Measurements from ENCODE around the gene AFAP1. TPM values are rescaled to one million over a fixed set of nuclear protein-coding genes. Genes with fewer than 3 reads are reported as not detected.
A peak's percentile ranks its signal among the peaks of the same experiment; 100 is the strongest.

Gene AFAP1
- total RNA-seq, 2 donors from 2014 or later: 9.6 to 35.3 TPM

DNA sequence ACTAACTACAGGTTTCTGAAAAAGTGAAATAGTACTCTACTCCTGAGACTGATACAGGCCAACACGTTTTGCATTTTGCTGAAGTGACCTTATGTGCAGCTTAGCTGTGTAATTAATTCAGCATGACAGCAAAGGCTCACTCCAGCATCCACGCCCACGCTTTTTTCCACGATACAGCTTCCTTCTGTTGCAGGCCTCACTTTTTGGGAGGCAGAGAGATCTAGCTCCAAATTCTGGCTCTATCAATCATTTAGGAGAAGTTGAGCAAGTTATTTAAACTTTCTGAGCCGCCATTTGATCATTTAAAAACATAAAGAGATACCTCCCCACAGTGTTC, 160.3 kb downstream of the AFAP1 start:
- 71 to 77% methylated on average over 5 of the region's 5 CpGs for WGBS, 2 donors
- Histone ChIP-seq H3K27ac (no peak overlapping the region), H3K9me3 (no peaks in the 10 kb centered on the region), H3K27me3 (no peaks in the 10 kb centered on the region), H3K4me1 (no peaks in the 10 kb centered on the region), H3K4me3 (no peak overlapping the region), H3K36me3 (replicated peaks in 1 of 2; ENCODE audit: insufficient read depth in 1 of 2, low read depth in 2 of 2) (no peaks in the 10 kb centered on the region)
- DNase-seq: peak in 1 of 4 donors; percentile 26
- intact Hi-C loops (cut with DNase I): no loop called here
- no peak for ATAC-seq
- no peak for TF ChIP-seq POLR2A (IDR thresholded peaks at IDR 0.05)

DNA sequence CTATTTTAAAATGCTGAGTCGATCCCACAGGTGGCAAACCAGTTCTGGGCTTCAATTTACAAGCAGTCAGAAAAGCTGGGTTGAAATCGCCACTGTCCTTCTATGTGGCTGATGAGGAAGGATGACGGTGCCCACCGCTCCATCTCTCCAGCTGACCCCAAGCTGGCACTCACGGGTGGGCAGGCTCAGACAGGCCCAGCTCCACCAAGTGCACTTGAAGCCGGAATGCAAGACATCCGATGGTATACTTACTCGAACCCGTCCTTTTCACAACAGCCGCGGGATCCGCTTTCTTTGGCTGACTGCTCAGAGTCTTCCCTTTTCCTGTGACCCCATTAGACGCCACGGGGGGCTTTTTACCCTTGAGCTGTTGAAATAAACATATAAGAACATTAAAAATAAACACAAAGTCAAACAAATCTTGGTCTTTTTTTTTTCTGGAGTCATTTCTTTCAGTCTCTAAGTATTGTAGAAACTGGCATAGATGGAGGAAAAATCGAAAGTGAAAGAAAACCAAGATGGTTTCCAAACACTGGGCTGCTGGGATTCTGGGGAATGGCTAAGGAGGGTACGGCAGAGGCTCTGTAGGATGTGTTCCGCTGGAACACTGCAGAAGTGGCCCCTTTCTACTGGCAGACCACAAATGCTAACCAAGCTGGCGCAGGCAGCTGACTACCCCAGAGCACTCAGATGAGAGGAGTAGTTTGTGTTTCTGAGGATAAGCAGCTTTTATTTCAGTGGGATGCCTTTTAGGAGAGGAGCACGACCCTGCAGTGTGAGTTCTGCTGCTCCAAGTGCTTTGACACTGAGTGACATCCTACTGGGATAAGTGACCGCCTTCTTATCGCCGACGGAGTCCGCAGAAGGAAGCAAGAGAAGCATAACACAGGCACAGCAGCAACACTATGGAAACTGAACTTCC, 160.9 kb downstream of the AFAP1 start:
- no peak overlapping the region for H3K27ac ChIP-seq
- H3K4me3 ChIP-seq: no peak overlapping the region
- TF ChIP-seq, protein P1, sequence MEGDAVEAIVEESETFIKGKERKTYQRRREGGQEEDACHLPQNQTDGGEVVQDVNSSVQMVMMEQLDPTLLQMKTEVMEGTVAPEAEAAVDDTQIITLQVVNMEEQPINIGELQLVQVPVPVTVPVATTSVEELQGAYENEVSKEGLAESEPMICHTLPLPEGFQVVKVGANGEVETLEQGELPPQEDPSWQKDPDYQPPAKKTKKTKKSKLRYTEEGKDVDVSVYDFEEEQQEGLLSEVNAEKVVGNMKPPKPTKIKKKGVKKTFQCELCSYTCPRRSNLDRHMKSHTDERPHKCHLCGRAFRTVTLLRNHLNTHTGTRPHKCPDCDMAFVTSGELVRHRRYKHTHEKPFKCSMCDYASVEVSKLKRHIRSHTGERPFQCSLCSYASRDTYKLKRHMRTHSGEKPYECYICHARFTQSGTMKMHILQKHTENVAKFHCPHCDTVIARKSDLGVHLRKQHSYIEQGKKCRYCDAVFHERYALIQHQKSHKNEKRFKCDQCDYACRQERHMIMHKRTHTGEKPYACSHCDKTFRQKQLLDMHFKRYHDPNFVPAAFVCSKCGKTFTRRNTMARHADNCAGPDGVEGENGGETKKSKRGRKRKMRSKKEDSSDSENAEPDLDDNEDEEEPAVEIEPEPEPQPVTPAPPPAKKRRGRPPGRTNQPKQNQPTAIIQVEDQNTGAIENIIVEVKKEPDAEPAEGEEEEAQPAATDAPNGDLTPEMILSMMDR (IDR thresholded peaks at IDR 0.05): no peak
- TF ChIP-seq POLR2A (IDR thresholded peaks at IDR 0.05): no peak
- no peaks in the 10 kb centered on the region for H3K9me3 ChIP-seq
- H3K27me3 ChIP-seq: no peaks in the 10 kb centered on the region
- no peak for ATAC-seq
- H3K36me3 ChIP-seq (replicated peaks in 1 of 2; ENCODE audit: insufficient read depth in 1 of 2, low read depth in 2 of 2): no peaks in the 10 kb centered on the region
- 84 to 87% methylated on average over 24 of the region's 24 CpGs for WGBS, 2 donors
- no peak for DNase-seq
- intact Hi-C loops (cut with DNase I): no loop called here
- no peaks in the 10 kb centered on the region for H3K4me1 ChIP-seq

DNA sequence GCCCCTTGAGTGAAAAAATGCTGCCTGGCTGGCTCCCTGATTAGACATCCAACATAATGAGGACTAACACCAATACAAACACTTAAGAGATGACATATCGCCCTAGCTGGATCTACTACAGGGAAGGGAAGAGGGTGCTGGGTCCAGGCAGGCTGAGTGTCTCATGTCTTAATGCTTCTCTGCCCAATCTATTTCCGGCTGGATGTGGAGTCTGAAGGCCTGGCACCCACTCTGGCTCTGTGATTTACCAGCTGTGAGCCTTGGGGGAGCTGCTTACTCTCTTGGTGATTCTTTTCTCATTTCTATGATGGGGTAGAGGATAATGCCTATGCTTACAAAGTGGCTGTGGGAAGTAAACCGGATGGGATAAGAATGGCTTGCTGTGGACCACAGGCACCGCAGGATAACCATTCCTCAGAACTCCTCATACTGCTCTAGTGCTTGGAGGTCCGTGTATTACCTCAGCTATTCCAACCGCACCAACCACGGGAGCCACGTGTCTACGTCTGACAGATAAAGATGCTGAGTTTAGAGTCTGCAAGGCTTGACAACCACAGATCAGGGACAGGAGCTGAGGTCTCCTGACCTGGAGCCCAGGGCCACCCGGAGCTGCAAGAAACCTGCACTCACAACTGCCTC, 161.7 kb downstream of the AFAP1 start:
- no peak overlapping the region for H3K27ac ChIP-seq
- H3K4me3 ChIP-seq: no peak overlapping the region
- WGBS, 2 donors: 88 to 92% methylated on average over 8 to 10 of the region's 10 CpGs
- peaks cover 0 to 1% of the 10 kb centered on the region in 2 donors for H3K36me3 ChIP-seq (replicated peaks in 1 of 2; ENCODE audit: insufficient read depth in 1 of 2, low read depth in 2 of 2)
- TF ChIP-seq, protein P1 (IDR thresholded peaks at IDR 0.05): no peak
- no peak for TF ChIP-seq POLR2A (IDR thresholded peaks at IDR 0.05)
- DNase-seq (no peak), ATAC-seq (no peak)
- H3K27me3 ChIP-seq: no peaks in the 10 kb centered on the region
- H3K9me3 ChIP-seq: no peaks in the 10 kb centered on the region
- intact Hi-C loops (cut with DNase I): no loop called here
- no peaks in the 10 kb centered on the region for H3K4me1 ChIP-seq

DNA sequence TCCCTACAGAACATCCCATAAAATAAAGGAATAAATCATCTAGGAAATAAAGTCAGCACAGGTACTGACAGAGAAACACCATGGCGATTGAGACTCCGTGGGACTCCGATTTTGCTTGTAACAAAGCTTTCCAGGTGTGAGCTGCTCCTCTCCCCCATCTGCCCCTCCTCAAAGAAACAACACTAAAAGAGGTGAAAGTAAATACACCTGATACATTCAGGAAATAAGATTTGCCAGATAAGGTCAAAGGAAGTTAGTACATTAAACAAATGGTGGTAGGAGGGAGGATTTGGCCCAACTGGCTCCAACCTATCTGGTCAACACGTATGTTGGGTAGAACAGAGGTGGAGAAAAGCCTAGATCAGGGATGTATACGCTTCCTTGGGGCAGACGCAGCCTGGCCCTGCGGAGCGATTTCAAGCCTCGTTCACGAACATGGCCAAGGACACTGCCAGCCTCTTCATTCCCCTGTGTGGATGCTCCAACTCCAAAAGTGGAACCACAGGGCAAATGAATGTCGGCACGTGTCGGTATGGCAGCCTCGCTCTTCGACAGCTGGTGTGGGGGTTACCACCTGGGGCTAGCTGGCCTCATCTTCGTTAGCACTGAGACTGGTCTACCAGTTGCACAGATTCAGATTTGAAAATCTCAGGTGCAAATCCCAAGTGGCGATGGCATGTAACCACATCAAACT, 162.5 kb downstream of the AFAP1 start:
- H3K4me3 ChIP-seq: no peak overlapping the region
- no peaks in the 10 kb centered on the region for H3K4me1 ChIP-seq
- no peak for TF ChIP-seq POLR2A (IDR thresholded peaks at IDR 0.05)
- TF ChIP-seq, protein P1 (IDR thresholded peaks at IDR 0.05): no peak
- peaks cover 0 to 1% of the 10 kb centered on the region in 2 donors for H3K36me3 ChIP-seq (replicated peaks in 1 of 2; ENCODE audit: insufficient read depth in 1 of 2, low read depth in 2 of 2)
- no peaks in the 10 kb centered on the region for H3K9me3 ChIP-seq
- no peaks in the 10 kb centered on the region for H3K27me3 ChIP-seq
- WGBS, 2 donors: 93 to 95% methylated on average over 17 of the region's 17 CpGs
- intact Hi-C loops (cut with DNase I): no loop called here
- DNase-seq: no peak
- H3K27ac ChIP-seq: no peak overlapping the region
- no peak for ATAC-seq

DNA sequence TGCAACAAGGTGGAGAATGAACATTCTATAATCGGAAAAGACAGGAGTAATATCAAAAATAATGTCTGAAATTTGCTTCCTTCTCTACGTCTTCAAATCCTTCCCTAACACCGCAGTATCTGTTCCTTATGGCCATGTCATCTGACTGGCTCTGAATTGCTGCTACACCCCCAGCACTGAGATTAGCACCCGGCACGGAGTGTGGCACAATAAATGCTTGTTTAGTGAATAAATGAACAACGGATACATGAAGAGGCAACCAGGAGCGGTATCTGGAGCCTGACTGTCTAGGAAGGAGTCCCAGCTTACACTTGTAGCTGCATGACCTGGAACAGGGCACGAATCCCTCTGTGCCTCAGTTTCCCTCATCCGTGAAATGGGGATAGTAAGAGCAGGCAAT, 164.3 kb downstream of the AFAP1 start:
- TF ChIP-seq, protein P1 (IDR thresholded peaks at IDR 0.05): no peak
- TF ChIP-seq POLR2A (IDR thresholded peaks at IDR 0.05): no peak
- Histone ChIP-seq H3K36me3 (replicated peaks in 1 of 2; ENCODE audit: insufficient read depth in 1 of 2, low read depth in 2 of 2) (peaks cover 0 to 1% of the 10 kb centered on the region in 2 donors), H3K4me1 (no peaks in the 10 kb centered on the region), H3K9me3 (no peaks in the 10 kb centered on the region), H3K4me3 (no peak overlapping the region), H3K27ac (no peak overlapping the region), H3K27me3 (no peaks in the 10 kb centered on the region)
- no peak for ATAC-seq
- DNase-seq: no peak
- intact Hi-C loops (cut with DNase I): no loop called here
- 86 to 88% methylated on average over 9 of the region's 9 CpGs for WGBS, 2 donors
